B cell (primary cell): ENCODE measurements around the gene TLCD3B.

Experiments
- CTCF ChIP-seq: fragments of 200-600 bp; IDR thresholded peaks from one replicate; pipeline ENCODE4 v1.8.0; 2022; ENCODE audit warnings: antibody characterized with exemption, mild to moderate bottlenecking
- EZH2 ChIP-seq: IDR thresholded peaks from 2 replicates; pipeline ENCODE4 v1.6.1; 2012; ENCODE audit warnings: borderline replicate concordance, low read depth, mild to moderate bottlenecking, moderate library complexity, low read length; ENCODE audit not compliant: insufficient read depth, poor library complexity, severe bottlenecking

- TF ChIP-seq EZH2 (no peak), CTCF (no peak)
Measured at GRCh38 chr16:30009990-30010843, 20.9 kb downstream of the TLCD3B start.
